Adrenal gland (tissue), 12 donors: ENCODE measurements around the gene EXOC3L1. TPM values are rescaled to one million over a fixed set of nuclear protein-coding genes. Genes with fewer than 3 reads are reported as not detected.
A peak's percentile ranks its signal among the peaks of the same experiment; 100 is the strongest.

ENCODE experiments used
- DNase-seq, 7 donors: peaks; one replicate each; pipeline ENCODE4 v3.0.0-alpha.2; 2019 to 2020
- H3K27ac ChIP-seq, 5 donors: fragments of 200-600 bp; sonication (generic) in 4 of 5; 1 replicate in 3 of 5; 2 replicates in 2 of 5; pipeline versions ENCODE4 v1.5.1 to v1.8.0; 2016 to 2020; ENCODE audit warnings: mild to moderate bottlenecking in 1 of 5
- H3K27me3 ChIP-seq: fragments of 200-600 bp; 2 replicates; pipeline ENCODE4 v1.8.0; 2021
- H3K36me3 ChIP-seq, 2 donors: fragments of 200-600 bp; replicated peaks in 1 of 2; 1 replicate in 1 of 2; 2 replicates in 1 of 2; pipeline versions ENCODE4 v1.5.1 to v1.8.0; 2018 to 2022
- H3K4me1 ChIP-seq, 2 donors: fragments of 200-600 bp; replicated peaks in 1 of 2; 1 replicate in 1 of 2; 2 replicates in 1 of 2; pipeline versions ENCODE4 v1.5.1 to v1.8.0; 2018 to 2021
- H3K4me3 ChIP-seq, 4 donors: fragments of 200-600 bp; sonication (generic) in 3 of 4; one replicate each; pipeline ENCODE4 v1.5.1; 2016 to 2018
- H3K9me3 ChIP-seq, 3 donors: fragments of 200-600 bp; sonication (generic) in 1 of 3; replicated peaks in 1 of 3; 1 replicate in 2 of 3; 2 replicates in 1 of 3; pipeline versions ENCODE4 v1.5.1 to v1.8.0; 2016 to 2021
- CTCF ChIP-seq, 6 experiments: fragments of 450-650 bp in 4 of 6; fragments of 200-600 bp in 2 of 6; sonication (generic) in 1 of 6; IDR thresholded peaks; 1 replicate in 5 of 6; 2 replicates in 1 of 6; pipeline versions ENCODE4 v1.5.1 to v1.8.0; 2016 to 2021; ENCODE audit warnings: antibody characterized with exemption in 6 of 6, mild to moderate bottlenecking in 2 of 6, moderate library complexity in 1 of 6
- POLR2A ChIP-seq, 2 donors: fragments of 450-650 bp; IDR thresholded peaks; one replicate each; pipeline ENCODE4 v1.6.1; 2017; ENCODE audit warnings: antibody characterized with exemption in 2 of 2, mild to moderate bottlenecking in 2 of 2, moderate library complexity in 1 of 2
- WGBS, 4 donors: extraction: QIAGEN DNeasy Blood & Tissue Kit in 2 of 4; methylation state at CpG; one replicate each; pipeline versions ENCODE4 v1.1.5 to v1.1.7; 2013 to 2017; 5-methylcytosine and 5-hydroxymethylcytosine counted together
- intact Hi-C, 2 donors: fragments of 100-400 bp; cut with DNase I; formaldehyde crosslinking; loops; one replicate each; pipeline versions ENCODE4 v1.14.1 to v1.15.0; 2022 to 2023
- polyA plus RNA-seq, 3 donors: library from polyadenylated mRNA; stranded (reverse); fragments of 200-250 nt in 2 of 3; fragments of 350-450 nt in 1 of 3; fragmentation: Illumina TruSeq in 1 of 3; extraction: RNeasy Lipid Tissue Mini Kit (QIAGEN cat#74804) in 1 of 3; gene quantifications; one replicate each; pipeline ENCODE4 v1.2.3, GENCODE V29; 2013 to 2014
- total RNA-seq, 9 donors: library from RNA; depleted of rRNA in 4 of 9; stranded (reverse); fragments of >200 nt in 4 of 9; fragments of 120-200 nt in 1 of 9; fragmentation: NEBNext Ultra II Directional in 1 of 9; extraction: Animal tissue kit (Norgen Biotek cat#: 25700) in 1 of 9; gene quantifications; one replicate each; pipeline versions ENCODE4 v1.1.0 to v1.2.4, GENCODE V29; 2013 to 2023
- donor health status: healthy with polysubstance abuse.
- donor health status: Bipolar disorder and iron deficiency.
- donor health status: DM: yes; HTN: yes; CAD: no.
- donor health status: DM: no; HTN: no; CAD: no.
- donor health status: DM: no; HTN: no; CAD: no.
- donor health status: DM: yes; HTN: yes; CAD: no.

EXOC3L1 gene
- total and polyA plus RNA-seq, 12 donors = 0.71 to 27.2 (median 11.8) TPM

- intact Hi-C loops = no loop called here
- no peak overlapping the region for H3K4me3 ChIP-seq
- WGBS, 4 donors = 86 to 100% (median 92%) methylated on average over 1 to 6 of the region's 6 CpGs
- no peak overlapping the region for H3K27ac ChIP-seq
- H3K27me3 ChIP-seq = no peaks in the 10 kb centered on the region
- peaks cover 11 to 35% of the 10 kb centered on the region in 2 donors for H3K4me1 ChIP-seq
- DNase-seq = no peak
- peaks cover 0 to 47% of the 10 kb centered on the region in 2 donors for H3K36me3 ChIP-seq
- no peak for TF ChIP-seq POLR2A (IDR thresholded peaks at IDR 0.05)
- TF ChIP-seq CTCF (IDR thresholded peaks at IDR 0.05) = no peak
- H3K9me3 ChIP-seq = no peaks in the 10 kb centered on the region
Observed at GRCh38 chr16:67194260-67194659, 4.3 kb upstream of the EXOC3L1 start.

- no peak for TF ChIP-seq CTCF (IDR thresholded peaks at IDR 0.05)
- no peak for TF ChIP-seq POLR2A (IDR thresholded peaks at IDR 0.05)
- intact Hi-C loops = no loop called here
- peak overlapping the region in 1 of 5 donors; percentile 87 for H3K27ac ChIP-seq
- DNase-seq = no peak
- no peaks in the 10 kb centered on the region for H3K9me3 ChIP-seq
- H3K36me3 ChIP-seq = peaks cover 0 to 47% of the 10 kb centered on the region in 2 donors
- H3K27me3 ChIP-seq = no peaks in the 10 kb centered on the region
- peak overlapping the region in 1 of 4 donors; percentile 98 for H3K4me3 ChIP-seq
- peaks cover 11 to 29% of the 10 kb centered on the region in 2 donors for H3K4me1 ChIP-seq
Observed at GRCh38 chr16:67193536-67193935, 3.6 kb upstream of the EXOC3L1 start.

GRCh38 chr16:67192781-67193361 is 2.9 kb upstream of the EXOC3L1 start:
- Histone ChIP-seq H3K9me3 (no peaks in the 10 kb centered on the region), H3K4me3 (peak overlapping the region; percentile 31 to 98 (median 89)), H3K27ac (peak overlapping the region in 3 of 5 donors; percentile 60 to 87 (median 75)), H3K27me3 (no peaks in the 10 kb centered on the region), H3K36me3 (peaks cover 0 to 45% of the 10 kb centered on the region in 2 donors), H3K4me1 (peaks cover 11 to 29% of the 10 kb centered on the region in 2 donors)
- WGBS, 4 donors = 16 to 57% (median 25%) methylated on average over 1 to 17 of the region's 17 CpGs
- intact Hi-C loops = no loop called here
- DNase-seq = no peak
- TF ChIP-seq CTCF (IDR thresholded peaks at IDR 0.05) (no peak), POLR2A (IDR thresholded peaks at IDR 0.05) (no peak)

GRCh38 chr16:67191995-67192681 is 2.2 kb upstream of the EXOC3L1 start, which contains the start of gene E2F4:
E2F4 (plus strand) TSS chr16:67192155; CDS start chr16:67192228, 73 bp downstream.
- 0 to 1% (median 0%) methylated on average over 7 to 54 of the region's 54 CpGs for WGBS, 4 donors
- H3K36me3 ChIP-seq = peaks cover 0 to 38% of the 10 kb centered on the region in 2 donors
- DNase-seq = peak; percentile 88 to 96 (median 92)
- H3K4me3 ChIP-seq = peak within 1 kb of the TSS; percentile 31 to 98 (median 89)
- H3K9me3 ChIP-seq = no peaks in the 10 kb centered on the region
- peak within 1 kb of the TSS in 4 of 5 donors; percentile 7 to 87 (median 68) for H3K27ac ChIP-seq
- peaks cover 11 to 29% of the 10 kb centered on the region in 2 donors for H3K4me1 ChIP-seq
- peak; percentile 41 to 73 for TF ChIP-seq POLR2A (IDR thresholded peaks at IDR 0.05)
- TF ChIP-seq CTCF (IDR thresholded peaks at IDR 0.05) = peak in 1 of 6 experiments; percentile 8
- no peaks in the 10 kb centered on the region for H3K27me3 ChIP-seq
- intact Hi-C loops = no loop called here
